Testis (tissue), 3 donors: ENCODE data around the gene PTGES3L. TPM values are rescaled to one million over a fixed set of nuclear protein-coding genes. Genes with fewer than 3 reads are reported as not detected.
"Not testable (repeated sequence)": the region's sequence is repeated elsewhere in the genome, so short reads cannot be mapped to it uniquely, and the experiment has no call there.

Experiments used
- DNase-seq: peaks from one replicate; pipeline ENCODE4 v3.0.0-alpha.2; 2019
- H3K27ac ChIP-seq, 2 donors: fragments of 200-600 bp; sonication (generic); one replicate each; pipeline ENCODE4 v1.5.1; 2019
- H3K27me3 ChIP-seq: fragments of 200-600 bp; sonication (generic); one replicate; pipeline ENCODE4 v1.5.1; 2019
- H3K36me3 ChIP-seq: fragments of 200-600 bp; sonication (generic); one replicate; pipeline ENCODE4 v1.5.1; 2017; ENCODE audit warnings: low read depth; ENCODE audit errors: missing control alignments
- H3K4me1 ChIP-seq: fragments of 200-600 bp; sonication (generic); one replicate; pipeline ENCODE4 v1.5.1; 2019
- H3K4me3 ChIP-seq, 2 donors: fragments of 200-600 bp; sonication (generic); one replicate each; pipeline ENCODE4 v1.5.1; 2017 to 2019
- H3K9me3 ChIP-seq: fragments of 200-600 bp; sonication (generic); one replicate; pipeline ENCODE4 v1.5.1; 2017
- CTCF ChIP-seq, 3 experiments: fragments of 450-650 bp in 2 of 3; fragments of 200-600 bp in 1 of 3; sonication (generic) in 1 of 3; IDR thresholded peaks; one replicate each; pipeline ENCODE4 v1.5.1; 2016 to 2019; ENCODE audit warnings: antibody characterized with exemption in 3 of 3, mild to moderate bottlenecking in 2 of 3, moderate library complexity in 1 of 3
- POLR2A ChIP-seq: fragments of 450-650 bp; IDR thresholded peaks from one replicate; pipeline ENCODE4 v1.6.1; 2017; ENCODE audit warnings: antibody characterized with exemption, mild to moderate bottlenecking, moderate library complexity
- WGBS, 2 donors: methylation state at CpG; one replicate each; pipeline ENCODE4 v1.1.5; 2018; 5-methylcytosine and 5-hydroxymethylcytosine counted together
- intact Hi-C: fragments of 100-400 bp; cut with DNase I; formaldehyde crosslinking; loops from one replicate; pipeline ENCODE4 v1.15.1; 2023; ENCODE audit warnings: low total_unique reads
- polyA plus RNA-seq: library from polyadenylated mRNA; stranded (reverse); fragments of 350-450 nt; fragmentation: Illumina TruSeq; extraction: RNeasy Lipid Tissue Mini Kit (QIAGEN cat#74804); gene quantifications from one replicate; pipeline ENCODE4 v1.2.3, GENCODE V29; 2014; ENCODE audit warnings: low read depth, low replicate concordance; ENCODE audit not compliant: insufficient read depth
- total RNA-seq, 2 donors: library from RNA; depleted of rRNA; stranded (reverse); fragments of >200 nt; gene quantifications; one replicate each; pipeline ENCODE4 v1.2.3, GENCODE V29; 2016

PTGES3L gene
- total and polyA plus RNA-seq, 3 donors from 2014 or later, result 2.8 to 5.5 (median 5.2) TPM

DNA sequence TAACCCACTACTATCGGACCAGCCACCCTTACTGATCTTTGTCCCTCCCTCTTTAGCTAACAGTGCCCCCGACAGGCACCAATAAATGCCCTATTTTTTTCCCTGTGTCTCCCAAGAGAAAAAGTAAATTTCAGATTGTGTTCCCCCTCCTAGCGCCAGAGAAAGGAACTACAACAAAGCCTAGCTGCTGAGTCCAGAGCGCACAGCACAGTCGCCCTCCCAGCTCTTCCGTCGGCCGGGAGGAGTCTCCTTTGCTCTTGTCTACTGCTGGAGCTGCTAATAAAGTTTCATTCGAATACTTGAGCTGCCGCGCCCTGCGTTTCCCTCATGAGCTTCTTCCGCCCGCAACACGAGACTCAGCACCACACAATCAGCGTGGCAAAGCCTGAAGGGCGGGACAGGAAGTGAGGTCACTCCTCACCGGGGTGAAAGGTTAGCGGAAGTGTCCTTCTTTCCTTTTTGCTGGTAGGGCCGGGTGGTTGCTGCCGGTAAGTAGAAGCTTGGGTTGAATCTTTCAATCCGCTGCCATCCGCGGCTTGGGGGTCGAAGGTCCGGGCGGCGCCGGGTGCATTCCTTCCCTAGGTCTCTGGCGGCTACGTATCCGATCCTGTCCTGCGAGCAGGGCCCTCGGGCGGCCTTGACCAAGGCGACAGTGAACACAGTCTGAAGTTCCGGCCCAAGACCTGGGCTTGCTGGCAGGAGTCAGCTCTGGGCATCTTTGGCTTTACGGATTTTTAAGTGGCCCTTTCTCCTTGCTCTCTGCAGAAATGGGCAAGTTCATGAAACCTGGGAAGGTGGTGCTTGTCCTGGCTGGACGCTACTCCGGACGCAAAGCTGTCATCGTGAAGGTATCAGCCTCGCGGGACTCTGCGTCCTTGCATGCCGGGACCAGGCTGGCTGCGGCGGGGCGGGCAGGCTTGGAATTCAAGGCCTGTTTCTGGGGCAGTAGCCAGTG, 18.4 kb upstream of the PTGES3L start, which contains the start of gene RPL27:
Gene RPL27 (plus strand): TSS at position 436 of the 955 bp plus-strand sequence. CDS start 332 bp downstream, at position 768.
- no peaks in the 10 kb centered on the region for H3K36me3 ChIP-seq
- intact Hi-C loops, result no loop called here
- H3K27ac ChIP-seq, result peak within 1 kb of the TSS; percentile 65 to 74
- peak within 1 kb of the TSS; percentile 63 to 82 for H3K4me3 ChIP-seq
- no peaks in the 10 kb centered on the region for H3K27me3 ChIP-seq
- 0% methylated on average over 25 to 49 of the region's 49 CpGs for WGBS, 2 donors
- peaks cover 13% of the 10 kb centered on the region for H3K4me1 ChIP-seq
- no peaks in the 10 kb centered on the region for H3K9me3 ChIP-seq
- peak; percentile 55 for TF ChIP-seq POLR2A
- TF ChIP-seq CTCF (IDR thresholded peaks at IDR 0.05), result peak; percentile 91 to 99 (median 92)
- peak; percentile 99 for DNase-seq

GRCh38 chr17:42997390-42997983, 17.6 kb upstream of the PTGES3L start:
- TF ChIP-seq POLR2A (no peak), CTCF (IDR thresholded peaks at IDR 0.05) (no peak)
- Histone ChIP-seq H3K9me3 (no peaks in the 10 kb centered on the region), H3K27ac (peak overlapping the region in 1 of 2 donors; percentile 65), H3K27me3 (no peaks in the 10 kb centered on the region), H3K4me3 (peak overlapping the region in 1 of 2 donors; percentile 63), H3K4me1 (peaks cover 13% of the 10 kb centered on the region), H3K36me3 (no peaks in the 10 kb centered on the region)
- 16 to 18% methylated on average over 5 of the region's 5 CpGs for WGBS, 2 donors
- no peak for DNase-seq
- intact Hi-C loops, result no loop called here

- H3K9me3 ChIP-seq, H3K27ac ChIP-seq, H3K4me3 ChIP-seq, H3K4me1 ChIP-seq, intact Hi-C loops, H3K27me3 ChIP-seq, H3K36me3 ChIP-seq, DNase-seq: not testable (repeated sequence)
- WGBS, 2 donors, result 85 to 87% methylated on average over 10 of the region's 10 CpGs
These were observed 14.0 kb upstream of the PTGES3L start for GRCh38 chr17:42993913-42994312.

DNA sequence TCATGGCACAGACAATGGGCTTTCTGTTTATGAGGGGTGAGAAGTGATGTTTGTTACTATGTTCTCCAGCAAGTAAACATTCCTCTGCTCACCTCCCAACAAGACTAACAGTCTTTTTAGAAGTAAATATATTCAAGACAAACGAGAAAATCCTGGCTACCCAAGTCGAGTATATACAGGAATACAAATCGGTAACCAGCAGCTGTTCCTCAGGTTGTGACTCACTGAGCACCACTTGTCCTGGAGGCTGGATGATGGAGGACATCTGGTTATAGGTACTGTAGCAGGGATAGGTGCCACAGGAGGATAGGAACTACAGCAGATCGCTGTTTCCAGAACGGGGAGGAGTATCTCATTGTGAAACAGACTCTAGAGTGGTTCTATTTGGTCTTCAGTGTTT, 13.0 kb upstream of the PTGES3L start:
- no peaks in the 10 kb centered on the region for H3K36me3 ChIP-seq
- no peak for DNase-seq
- H3K27ac ChIP-seq, result no peak overlapping the region
- intact Hi-C loops, result no loop called here
- H3K4me3 ChIP-seq, result no peak overlapping the region
- TF ChIP-seq POLR2A (no peak), CTCF (IDR thresholded peaks at IDR 0.05) (no peak)
- H3K27me3 ChIP-seq, result no peaks in the 10 kb centered on the region
- H3K9me3 ChIP-seq, result no peaks in the 10 kb centered on the region
- H3K4me1 ChIP-seq, result peaks cover 8% of the 10 kb centered on the region
- 78 to 80% methylated on average over 5 of the region's 5 CpGs for WGBS, 2 donors

- Histone ChIP-seq H3K4me3 (no peak overlapping the region), H3K27ac (no peak overlapping the region), H3K27me3 (no peaks in the 10 kb centered on the region), H3K36me3 (no peaks in the 10 kb centered on the region), H3K9me3 (no peaks in the 10 kb centered on the region), H3K4me1 (no peaks in the 10 kb centered on the region)
- intact Hi-C loops, result no loop called here
- no peak for DNase-seq
- WGBS, 2 donors, result 88 to 100% methylated on average over 5 to 6 of the region's 6 CpGs
- no peak for TF ChIP-seq POLR2A
- TF ChIP-seq CTCF (IDR thresholded peaks at IDR 0.05), result no peak
These were observed 11.6 kb upstream of the PTGES3L start for GRCh38 chr17:42991471-42991870.
